Ascending aorta (tissue), 2 donors: ENCODE results near the gene CHST13. TPM values are rescaled to one million over a fixed set of nuclear protein-coding genes. Genes with fewer than 3 reads are reported as not detected.

Experiments
- DNase-seq, 2 donors: peaks; one replicate each; pipeline ENCODE4 v3.0.0-alpha.2; 2019; ENCODE audit warnings: low spot score in 2 of 2
- H3K27ac ChIP-seq, 2 donors: fragments of 200-600 bp; sonication (generic); one replicate each; pipeline ENCODE4 v1.5.1; 2016 to 2017; ENCODE audit warnings: mild to moderate bottlenecking in 1 of 2
- H3K27me3 ChIP-seq: fragments of 200-600 bp; sonication (generic); one replicate; pipeline ENCODE4 v1.5.1; 2017
- H3K36me3 ChIP-seq, 2 donors: fragments of 200-600 bp; sonication (generic); one replicate each; pipeline ENCODE4 v1.5.1; 2016
- H3K4me1 ChIP-seq, 2 donors: fragments of 200-600 bp; sonication (generic); one replicate each; pipeline ENCODE4 v1.5.1; 2016 to 2017; ENCODE audit warnings: mild to moderate bottlenecking in 1 of 2
- H3K4me3 ChIP-seq, 2 donors: fragments of 200-600 bp; sonication (generic); one replicate each; pipeline ENCODE4 v1.5.1; 2016 to 2017; ENCODE audit warnings: mild to moderate bottlenecking in 1 of 2
- H3K9me3 ChIP-seq, 2 donors: fragments of 200-600 bp; sonication (generic); one replicate each; pipeline ENCODE4 v1.5.1; 2016
- intact Hi-C: fragments of 100-400 bp; cut with DNase I; formaldehyde crosslinking; loops from one replicate; pipeline ENCODE4 v1.15.1; 2023
- total RNA-seq: library from RNA; depleted of rRNA; stranded (reverse); fragments of >200 nt; gene quantifications from one replicate; pipeline ENCODE4 v1.1.0, GENCODE V29; 2016
- TF ChIP-seq, protein P1 (sequence below), 3 experiments: fragments of 200-600 bp in 2 of 3; fragments of 450-650 bp in 1 of 3; sonication (generic) in 2 of 3; IDR thresholded peaks; one replicate each; pipeline ENCODE4 v1.5.1; 2016 to 2019; ENCODE audit warnings: antibody characterized with exemption in 3 of 3, mild to moderate bottlenecking in 1 of 3, moderate library complexity in 1 of 3

Gene CHST13
- total RNA-seq, 1 donor from 2014 or later: not detected

DNA sequence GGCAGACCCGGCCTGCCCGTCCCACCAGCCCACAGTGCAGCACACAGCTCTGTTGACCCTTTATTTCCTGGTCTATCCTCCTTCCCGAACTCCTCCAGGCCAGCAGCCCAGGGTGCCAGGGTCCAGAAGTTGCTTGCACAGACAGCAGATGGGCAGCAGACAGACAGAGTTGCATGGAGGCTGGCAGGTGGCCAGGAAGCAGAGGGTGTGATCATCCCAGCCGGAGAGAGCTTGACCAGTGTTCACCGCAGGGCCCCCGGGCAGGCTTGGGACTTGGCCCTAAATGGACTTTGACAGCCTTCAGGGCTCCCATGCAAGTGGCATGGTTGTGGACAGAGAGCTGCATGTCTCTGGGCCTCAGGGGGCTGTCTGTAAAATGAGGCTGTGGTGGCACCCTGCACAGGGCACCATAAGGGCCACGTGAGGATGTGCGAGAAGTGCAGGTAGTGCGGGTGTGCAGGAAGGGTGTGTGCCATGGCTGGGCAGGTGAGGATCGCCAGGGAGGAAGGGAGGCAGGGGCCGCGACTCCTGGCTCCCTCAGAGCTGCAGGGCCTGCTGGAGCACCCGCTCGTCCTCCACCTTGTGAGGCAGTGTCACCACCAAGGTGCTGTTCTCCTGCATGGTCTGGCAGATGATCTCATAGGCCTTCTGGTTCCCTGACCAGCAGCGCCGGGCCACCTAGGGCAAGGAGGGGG is 42.0 kb upstream of the CHST13 start:
- TF ChIP-seq, protein P1, sequence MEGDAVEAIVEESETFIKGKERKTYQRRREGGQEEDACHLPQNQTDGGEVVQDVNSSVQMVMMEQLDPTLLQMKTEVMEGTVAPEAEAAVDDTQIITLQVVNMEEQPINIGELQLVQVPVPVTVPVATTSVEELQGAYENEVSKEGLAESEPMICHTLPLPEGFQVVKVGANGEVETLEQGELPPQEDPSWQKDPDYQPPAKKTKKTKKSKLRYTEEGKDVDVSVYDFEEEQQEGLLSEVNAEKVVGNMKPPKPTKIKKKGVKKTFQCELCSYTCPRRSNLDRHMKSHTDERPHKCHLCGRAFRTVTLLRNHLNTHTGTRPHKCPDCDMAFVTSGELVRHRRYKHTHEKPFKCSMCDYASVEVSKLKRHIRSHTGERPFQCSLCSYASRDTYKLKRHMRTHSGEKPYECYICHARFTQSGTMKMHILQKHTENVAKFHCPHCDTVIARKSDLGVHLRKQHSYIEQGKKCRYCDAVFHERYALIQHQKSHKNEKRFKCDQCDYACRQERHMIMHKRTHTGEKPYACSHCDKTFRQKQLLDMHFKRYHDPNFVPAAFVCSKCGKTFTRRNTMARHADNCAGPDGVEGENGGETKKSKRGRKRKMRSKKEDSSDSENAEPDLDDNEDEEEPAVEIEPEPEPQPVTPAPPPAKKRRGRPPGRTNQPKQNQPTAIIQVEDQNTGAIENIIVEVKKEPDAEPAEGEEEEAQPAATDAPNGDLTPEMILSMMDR (IDR thresholded peaks at IDR 0.05): no peak
- H3K9me3 ChIP-seq: no peaks in the 10 kb centered on the region
- H3K27me3 ChIP-seq: no peaks in the 10 kb centered on the region
- DNase-seq: no peak
- H3K4me3 ChIP-seq: no peak overlapping the region
- no peaks in the 10 kb centered on the region for H3K36me3 ChIP-seq
- H3K4me1 ChIP-seq: no peaks in the 10 kb centered on the region
- intact Hi-C loops: no loop called here
- peak overlapping the region in 1 of 2 donors; percentile 56 for H3K27ac ChIP-seq

DNA sequence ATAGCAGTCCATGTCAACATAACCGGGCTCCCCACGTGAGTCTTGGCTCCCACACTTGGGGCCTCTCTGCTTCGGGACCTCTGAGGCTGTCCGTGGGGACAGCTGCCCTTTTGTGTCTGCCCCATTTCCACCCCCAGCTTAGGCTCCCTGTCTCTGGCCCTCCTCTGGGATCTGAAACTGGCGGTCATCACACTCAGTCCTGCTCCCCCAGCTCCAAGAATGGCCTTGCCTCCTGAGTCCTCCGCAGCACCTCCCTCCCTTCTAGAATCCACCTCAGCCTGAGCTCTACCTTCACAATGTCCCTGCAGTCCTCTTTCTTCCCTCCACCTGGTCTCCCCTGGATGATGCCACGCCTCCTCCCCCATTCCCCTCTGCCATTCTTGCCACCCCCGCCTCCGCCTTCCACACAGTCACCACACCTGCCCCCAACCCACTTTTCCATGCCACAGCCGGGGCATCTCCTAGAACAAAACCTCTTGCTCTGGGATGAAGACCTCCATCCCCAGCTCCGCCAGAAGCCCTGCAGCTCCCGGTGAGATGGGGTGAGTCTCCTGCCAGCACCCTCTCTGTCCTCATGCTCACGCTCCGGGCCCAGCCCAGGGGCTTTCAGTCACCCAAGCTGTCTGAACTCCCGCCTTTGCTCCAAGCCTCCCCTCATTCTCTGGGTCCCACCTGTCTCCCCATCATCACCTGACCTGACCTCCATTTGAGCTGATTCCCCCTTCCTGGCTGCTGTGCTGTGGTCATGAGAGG is 41.3 kb upstream of the CHST13 start:
- no peak overlapping the region for H3K4me3 ChIP-seq
- DNase-seq: no peak
- H3K27me3 ChIP-seq: no peaks in the 10 kb centered on the region
- H3K27ac ChIP-seq: no peak overlapping the region
- H3K36me3 ChIP-seq: no peaks in the 10 kb centered on the region
- H3K9me3 ChIP-seq: no peaks in the 10 kb centered on the region
- intact Hi-C loops: no loop called here
- TF ChIP-seq, protein P1 (IDR thresholded peaks at IDR 0.05): no peak
- H3K4me1 ChIP-seq: peaks cover 0 to 3% of the 10 kb centered on the region in 2 donors

GRCh38 chr3:126483321-126483761 is 40.6 kb upstream of the CHST13 start:
- TF ChIP-seq, protein P1 (IDR thresholded peaks at IDR 0.05): no peak
- H3K9me3 ChIP-seq: no peaks in the 10 kb centered on the region
- intact Hi-C loops: no loop called here
- DNase-seq: no peak
- no peak overlapping the region for H3K4me3 ChIP-seq
- H3K4me1 ChIP-seq: peaks cover 0 to 5% of the 10 kb centered on the region in 2 donors
- no peak overlapping the region for H3K27ac ChIP-seq
- H3K27me3 ChIP-seq: no peaks in the 10 kb centered on the region
- H3K36me3 ChIP-seq: no peaks in the 10 kb centered on the region

DNA sequence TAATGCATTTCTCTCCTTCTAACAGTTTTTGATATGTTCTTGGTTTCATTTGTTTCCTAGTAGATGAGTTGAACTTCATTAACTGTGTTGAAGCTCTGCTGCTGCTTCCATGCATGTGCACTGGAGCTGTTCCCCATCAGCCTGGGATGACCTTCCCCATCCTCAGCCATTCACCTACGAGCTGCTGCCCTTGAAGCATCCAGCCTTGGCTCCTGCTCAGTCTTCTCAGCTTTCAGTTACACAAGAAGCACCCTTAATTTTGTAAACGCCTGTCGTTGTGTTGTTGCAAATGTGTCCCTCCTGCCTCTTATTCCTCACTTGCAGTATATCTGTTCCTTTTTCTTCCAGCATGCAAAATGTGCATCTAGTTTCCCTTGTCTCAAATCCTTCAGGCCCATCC is 39.8 kb upstream of the CHST13 start:
- DNase-seq: no peak
- H3K36me3 ChIP-seq: no peaks in the 10 kb centered on the region
- no peaks in the 10 kb centered on the region for H3K27me3 ChIP-seq
- H3K9me3 ChIP-seq: no peaks in the 10 kb centered on the region
- TF ChIP-seq, protein P1 (IDR thresholded peaks at IDR 0.05): no peak
- no peak overlapping the region for H3K27ac ChIP-seq
- intact Hi-C loops: no loop called here
- no peak overlapping the region for H3K4me3 ChIP-seq
- peaks cover 0 to 5% of the 10 kb centered on the region in 2 donors for H3K4me1 ChIP-seq

- no peak overlapping the region for H3K4me3 ChIP-seq
- DNase-seq: no peak
- no peaks in the 10 kb centered on the region for H3K36me3 ChIP-seq
- intact Hi-C loops: no loop called here
- H3K9me3 ChIP-seq: no peaks in the 10 kb centered on the region
- no peak overlapping the region for H3K27ac ChIP-seq
- H3K4me1 ChIP-seq: peaks cover 0 to 5% of the 10 kb centered on the region in 2 donors
- TF ChIP-seq, protein P1 (IDR thresholded peaks at IDR 0.05): no peak
- no peaks in the 10 kb centered on the region for H3K27me3 ChIP-seq
Observed at GRCh38 chr3:126484662-126485061, 39.3 kb upstream of the CHST13 start.
